GOT3 (cell line): ENCODE results near the gene KCNT2.

Experiments used
- DNase-seq: peaks from one replicate; lab custom pipeline; 2025; ENCODE audit warnings: mixed read lengths; lab: John Stamatoyannopoulos, UW

The KCNT2 gene

DNA sequence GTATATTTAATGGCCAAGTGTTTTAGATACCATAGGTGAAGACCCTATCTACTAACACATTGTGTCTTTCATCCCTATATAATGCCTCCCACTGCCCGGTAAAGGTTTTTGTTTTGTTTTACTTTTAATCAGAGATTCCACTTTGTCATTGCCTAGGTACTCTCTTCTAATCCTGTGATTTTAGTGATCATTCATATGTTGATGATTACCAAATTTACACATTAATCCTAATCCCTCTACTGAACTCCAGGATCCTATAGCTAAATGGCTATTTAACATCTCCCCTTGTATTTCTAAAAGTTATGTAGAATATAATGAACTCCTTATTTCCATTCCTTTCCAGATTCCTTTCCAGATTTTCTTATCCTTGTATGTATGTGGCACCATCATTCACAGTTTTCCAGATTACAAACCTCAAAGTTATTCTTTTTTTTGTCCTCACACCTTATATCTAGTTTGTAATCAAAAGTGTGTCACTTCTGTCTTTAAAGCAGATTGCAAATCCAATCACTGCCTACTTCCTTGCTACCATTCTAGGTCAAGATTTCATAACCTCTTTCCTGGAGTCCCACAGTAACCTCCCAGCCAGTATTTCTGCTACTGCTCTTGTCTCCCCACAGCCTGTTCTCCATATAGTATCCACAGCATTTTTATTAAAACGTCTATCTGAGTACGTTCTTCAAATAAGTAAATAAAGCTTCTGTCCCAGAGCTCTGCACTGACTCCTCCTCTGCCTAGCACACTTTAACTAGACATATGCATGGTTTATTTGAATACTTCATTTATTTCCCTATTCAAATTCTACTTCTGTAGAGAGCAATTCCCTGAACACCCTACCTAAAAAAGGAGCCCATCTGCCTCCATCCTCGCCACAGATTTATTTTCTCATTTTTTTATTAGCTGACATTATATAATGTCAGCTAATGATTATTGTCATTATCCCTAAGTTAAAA, 157.8 kb downstream of the KCNT2 start:
- no peak for DNase-seq

DNA sequence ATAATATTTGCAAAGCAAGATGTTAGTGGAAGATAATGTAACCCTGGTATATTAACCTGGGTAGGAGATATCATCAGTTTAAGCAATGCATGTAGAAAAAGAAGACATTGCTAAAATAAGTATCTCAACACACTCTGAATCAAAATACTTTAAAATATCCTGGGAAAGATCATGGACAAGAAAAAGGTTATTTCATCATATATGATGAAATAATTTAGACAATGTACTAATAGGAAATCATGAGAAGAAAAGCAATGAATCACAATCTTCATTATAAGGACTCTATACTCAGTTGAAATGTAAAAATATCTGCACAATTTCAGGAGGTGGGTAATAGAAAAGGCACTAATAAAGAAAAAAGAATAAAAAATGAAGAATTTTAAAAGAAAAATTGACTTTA, 158.8 kb downstream of the KCNT2 start:
- no peak for DNase-seq

DNA sequence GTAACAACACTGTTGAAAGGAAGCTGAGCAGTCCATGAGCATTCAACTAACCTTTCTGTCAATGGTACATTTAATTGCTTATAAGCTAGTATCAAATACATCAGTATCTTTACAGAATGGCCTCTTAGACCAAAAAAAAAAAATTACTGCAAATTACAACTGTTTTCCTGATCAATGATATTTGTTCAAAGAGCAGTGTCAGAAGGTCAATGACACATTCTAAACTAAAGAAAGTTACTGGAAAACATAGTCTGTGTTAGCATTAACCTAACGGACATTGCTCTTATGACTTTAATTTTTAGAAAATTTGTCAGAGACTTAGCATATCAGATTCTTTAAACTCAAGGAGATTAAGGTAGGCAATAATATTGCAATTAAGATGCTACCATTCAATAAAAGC, 162.5 kb downstream of the KCNT2 start:
- DNase-seq, result no peak

DNA sequence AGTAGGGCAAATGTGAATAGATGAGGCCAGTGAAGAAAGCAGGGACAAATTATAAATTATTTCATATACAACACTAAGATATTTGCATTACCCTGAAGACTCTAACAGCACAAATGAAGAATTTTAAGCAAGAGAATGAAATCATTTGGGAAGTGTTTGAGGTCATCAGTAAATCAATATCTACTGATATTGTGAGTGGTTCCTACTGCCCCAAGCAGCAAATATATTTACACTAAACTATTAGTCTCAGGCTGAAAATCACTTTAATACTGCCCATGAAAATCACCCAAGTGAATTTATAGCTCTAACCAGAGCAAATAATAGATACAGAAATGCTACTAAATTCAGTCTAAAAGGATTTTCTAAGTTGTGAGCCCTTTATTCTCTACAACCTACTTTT, 163.6 kb downstream of the KCNT2 start:
- no peak for DNase-seq

DNA sequence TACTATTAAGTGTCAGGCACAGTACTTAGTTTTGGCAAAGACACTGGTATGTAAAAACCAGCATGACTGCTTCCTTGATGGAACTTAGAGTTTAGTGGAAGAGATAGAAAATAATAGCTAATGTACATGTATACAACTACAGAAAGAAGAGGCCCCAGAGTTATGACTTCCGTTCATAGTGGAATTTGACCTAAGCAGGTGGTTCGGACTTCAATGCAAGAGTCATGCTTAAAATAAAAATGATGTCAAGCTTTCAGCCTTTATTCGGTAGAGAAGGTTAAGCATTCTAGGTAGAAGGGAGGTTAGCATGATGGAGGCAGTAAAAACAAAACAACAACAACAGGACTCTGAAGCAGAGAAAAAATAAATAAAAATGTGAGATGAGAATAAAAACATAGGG, 165.9 kb downstream of the KCNT2 start:
- DNase-seq, result no peak

DNA sequence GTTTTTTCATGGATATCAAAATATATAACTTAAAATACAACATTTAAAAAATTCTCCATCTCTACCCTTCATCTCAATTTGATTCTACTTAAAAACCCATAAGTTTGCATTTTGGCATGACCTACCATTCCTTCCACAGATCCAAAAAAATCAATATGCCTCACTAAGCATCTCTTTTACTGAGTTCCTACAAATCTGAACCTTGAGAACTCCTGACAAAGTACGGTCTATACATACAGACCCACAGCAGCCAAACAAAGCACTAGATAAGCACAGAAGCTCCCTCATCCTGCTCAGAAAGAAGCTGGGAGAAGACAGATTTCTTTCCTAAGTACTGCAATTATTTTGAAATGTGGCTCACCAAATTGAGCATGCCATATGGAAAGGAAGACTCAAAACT, 167.5 kb downstream of the KCNT2 start:
- DNase-seq, result no peak

DNA sequence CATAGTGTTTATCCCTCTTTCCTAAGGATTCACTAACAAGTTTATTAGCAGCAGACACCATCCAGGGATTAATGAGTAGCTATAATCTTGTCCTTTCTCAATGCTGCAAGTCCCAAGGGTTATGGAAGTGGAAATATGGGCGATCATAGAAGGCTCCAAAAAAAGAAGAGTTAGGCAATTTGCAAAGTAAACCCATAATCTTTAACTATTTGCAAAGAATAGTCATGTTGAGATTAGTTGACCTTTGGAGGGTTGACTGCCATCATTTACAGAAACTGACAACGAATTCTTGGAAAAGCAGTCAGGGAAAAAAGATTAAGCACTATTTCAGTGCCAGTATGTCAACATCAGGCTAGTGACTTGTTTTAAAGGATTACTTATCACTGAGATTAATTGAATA, 169.9 kb downstream of the KCNT2 start:
- DNase-seq, result no peak

DNA sequence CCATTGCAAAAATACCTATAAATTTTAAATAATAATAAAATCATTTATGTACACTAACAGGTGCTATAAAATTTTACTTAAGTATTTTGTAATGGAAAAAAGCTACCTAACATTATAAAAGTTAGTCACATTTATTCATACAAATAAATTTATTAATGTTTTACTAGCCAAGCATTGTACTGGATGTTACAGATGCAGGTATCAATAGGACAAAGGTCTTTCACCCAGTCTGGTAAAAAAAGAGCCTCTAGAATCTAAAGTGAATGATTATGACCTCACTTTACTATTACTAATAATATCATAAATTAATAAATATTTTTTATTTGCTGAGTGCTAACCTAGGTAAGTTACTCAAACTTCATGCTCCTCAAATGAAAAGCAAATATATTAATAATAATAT, 170.6 kb downstream of the KCNT2 start:
- no peak for DNase-seq

DNA sequence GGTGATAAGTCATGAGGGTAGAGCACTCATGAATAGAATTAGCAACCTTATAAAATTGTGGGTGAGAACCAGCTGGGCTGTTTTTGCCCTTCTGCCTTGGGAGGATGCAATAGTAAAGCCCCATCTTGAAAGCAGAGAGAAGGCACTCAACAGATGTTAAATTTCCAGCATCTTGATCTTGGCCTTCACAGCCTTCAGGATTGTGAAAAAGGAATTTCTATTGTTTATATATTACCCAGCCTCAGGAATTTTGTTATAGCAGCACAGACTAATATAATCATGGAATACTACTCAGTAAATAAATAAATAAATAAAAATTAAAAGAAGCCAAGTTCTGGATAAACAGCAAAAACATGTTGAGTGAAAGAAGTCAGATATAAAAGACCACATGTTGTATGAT, 175.2 kb downstream of the KCNT2 start:
- DNase-seq, result no peak

DNA sequence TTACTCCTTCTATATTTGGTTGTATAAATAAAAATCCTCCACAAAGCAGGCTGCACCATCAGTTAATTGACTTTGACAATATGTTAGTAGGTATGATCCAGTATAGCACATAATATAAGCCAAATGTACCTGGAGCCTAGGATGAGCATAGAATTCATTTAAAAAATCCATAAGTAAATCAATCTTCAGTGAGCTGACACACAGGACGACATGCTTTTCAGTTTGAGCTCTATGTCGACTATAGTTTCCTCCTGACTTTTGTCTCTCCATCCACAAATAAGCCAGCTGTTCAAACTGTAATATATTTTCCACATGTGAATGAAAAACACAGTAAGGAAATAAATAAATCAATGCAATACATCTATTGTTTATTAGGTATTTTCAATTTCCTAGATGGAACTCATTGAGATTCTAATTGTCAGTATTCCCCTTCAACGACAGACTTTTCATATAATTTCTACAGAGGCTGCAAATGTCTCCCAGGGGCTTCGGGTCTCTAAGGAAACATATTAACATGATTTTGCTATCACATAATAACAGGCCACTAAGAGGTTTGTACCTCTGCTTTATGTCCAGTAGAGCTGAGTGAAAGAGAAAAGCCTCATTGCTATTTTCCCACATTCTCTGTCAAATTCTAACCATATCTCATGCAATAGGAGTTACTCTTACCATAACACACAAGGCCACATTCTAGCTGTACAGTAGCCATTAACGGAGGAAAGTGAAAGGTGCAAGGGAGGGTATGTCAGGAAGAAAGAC, 180.1 kb downstream of the KCNT2 start:
- DNase-seq, result no peak

DNA sequence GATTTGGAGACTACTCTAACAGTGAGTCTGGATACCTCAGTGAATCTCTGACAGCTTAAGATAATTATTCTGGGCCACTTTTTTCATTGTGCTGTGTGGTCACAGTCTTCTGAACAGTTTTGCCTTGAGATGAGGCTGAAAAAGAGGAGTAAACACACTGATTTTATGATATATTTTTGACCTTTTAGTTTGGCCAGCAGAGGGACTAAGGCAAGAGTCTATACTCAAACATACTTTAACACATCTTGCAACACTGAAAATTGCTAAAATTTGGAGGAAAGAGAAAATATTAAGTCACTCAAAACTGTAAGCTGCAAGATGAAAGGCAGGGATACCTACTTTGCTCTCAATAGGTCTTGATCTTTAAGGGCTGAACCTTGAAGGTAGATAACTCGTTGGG, 182.7 kb downstream of the KCNT2 start:
- no peak for DNase-seq

DNA sequence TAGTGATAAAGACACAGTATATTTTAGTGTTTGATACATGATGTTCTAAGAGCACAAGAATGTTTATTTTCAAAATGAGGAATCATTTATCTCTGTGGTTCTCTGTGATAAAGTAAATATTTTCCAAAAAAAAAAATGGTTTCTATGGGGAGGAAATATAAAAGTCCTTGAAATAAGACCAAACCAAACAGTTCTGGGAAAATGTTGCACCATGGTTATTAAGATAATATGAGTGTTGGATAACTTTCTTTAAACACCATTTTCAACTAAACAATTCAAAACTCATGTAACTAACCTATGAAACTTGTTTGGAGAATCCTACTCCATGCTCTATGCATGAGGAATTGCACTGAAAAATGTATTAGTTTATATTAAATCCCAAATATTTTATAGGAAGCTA, 184.6 kb downstream of the KCNT2 start:
- no peak for DNase-seq

DNA sequence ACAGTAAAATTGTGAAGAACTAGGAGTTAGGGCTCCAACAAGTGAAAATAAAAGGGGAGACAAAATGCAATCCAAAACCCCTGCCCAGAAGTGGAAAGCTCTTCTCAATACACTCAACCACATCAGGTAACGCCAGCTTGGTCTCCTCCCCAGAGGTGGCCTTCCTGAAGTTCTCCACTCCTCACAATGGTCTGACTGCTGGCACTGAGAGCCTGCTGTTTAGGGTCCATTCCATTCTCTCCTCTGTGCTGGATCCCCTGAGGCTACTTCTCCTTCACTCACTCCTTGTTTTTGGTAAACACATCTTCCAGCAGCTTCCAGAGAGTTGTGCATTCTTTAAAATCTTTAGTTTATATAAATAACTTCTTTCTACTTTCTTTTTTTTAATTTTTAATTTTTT, 189.5 kb downstream of the KCNT2 start:
- DNase-seq, result no peak

DNA sequence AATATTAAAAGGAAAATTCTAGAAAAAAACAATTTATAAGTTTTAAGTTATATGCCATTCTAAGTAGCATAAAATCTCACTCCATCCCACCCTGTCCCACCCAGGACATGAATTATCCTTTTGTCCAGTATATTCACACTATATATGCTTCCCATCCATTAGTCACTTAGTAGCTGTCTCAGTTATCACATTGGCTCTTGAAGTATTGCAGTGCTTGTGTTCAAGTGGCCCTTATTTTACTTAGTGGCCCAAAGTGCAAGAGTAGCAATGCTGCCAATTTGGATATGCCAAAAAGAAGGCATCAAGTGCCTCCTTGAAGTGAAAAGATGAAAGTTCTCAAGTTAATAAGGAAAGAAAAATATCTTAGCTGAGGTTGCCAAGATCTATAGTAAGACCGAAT, 192.3 kb downstream of the KCNT2 start:
- no peak for DNase-seq

DNA sequence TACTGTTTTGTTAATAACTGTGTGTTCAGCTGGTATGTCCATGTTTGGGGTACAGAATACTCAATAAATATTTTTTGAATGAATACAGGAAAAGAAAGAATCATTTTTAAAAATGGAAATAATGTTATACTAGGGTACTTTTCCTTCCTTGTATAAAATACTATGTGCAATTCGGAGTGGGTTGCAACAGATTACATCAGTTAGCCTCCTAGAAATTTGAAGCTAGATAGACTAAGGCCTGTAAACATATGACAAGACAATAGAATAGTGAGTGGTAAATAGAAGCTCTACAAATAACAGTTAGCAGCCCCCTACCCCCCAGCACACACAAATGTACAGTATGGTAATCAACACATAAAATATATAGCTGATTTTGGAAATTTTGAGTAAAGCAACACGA, 195.9 kb downstream of the KCNT2 start:
- DNase-seq, result no peak

DNA sequence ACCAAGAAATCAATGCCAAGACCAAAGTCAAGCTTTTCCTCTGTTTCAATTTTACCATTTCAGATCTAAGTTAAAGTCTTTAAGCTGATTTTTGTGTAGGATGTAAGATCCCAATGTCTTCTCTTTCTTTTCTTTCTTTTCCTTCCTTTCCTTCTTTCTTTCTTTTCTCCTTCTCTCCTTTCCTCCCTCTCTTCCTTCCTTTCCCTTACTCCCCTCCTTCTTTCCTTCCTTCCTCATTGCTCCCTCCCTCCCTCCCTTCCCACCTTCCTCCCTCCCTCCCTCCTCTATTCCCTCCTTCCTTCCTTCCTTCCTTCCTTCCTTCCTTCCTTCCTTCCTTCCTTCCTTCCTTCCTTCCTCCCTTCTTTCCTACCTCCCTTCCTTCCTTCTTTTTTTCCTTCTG, 197.5 kb downstream of the KCNT2 start:
- no peak for DNase-seq

DNA sequence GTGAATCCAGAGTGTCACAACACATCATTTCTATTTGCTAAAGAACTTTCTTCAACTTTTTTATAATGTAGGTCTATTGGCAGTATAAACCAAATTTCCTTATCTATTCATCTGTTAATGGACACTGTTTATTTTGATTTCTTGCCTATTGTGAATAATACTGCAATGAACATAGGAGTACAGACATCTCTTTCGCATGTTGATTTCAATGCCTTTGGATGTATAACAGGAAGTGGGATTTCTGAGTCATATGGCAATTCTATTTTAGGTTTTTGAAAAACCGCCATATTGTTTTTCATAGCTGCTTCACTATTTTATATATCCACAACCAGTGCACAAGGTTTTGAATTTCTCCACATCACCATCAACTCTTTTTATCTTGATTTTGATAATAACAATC, 198.7 kb downstream of the KCNT2 start:
- DNase-seq, result no peak

DNA sequence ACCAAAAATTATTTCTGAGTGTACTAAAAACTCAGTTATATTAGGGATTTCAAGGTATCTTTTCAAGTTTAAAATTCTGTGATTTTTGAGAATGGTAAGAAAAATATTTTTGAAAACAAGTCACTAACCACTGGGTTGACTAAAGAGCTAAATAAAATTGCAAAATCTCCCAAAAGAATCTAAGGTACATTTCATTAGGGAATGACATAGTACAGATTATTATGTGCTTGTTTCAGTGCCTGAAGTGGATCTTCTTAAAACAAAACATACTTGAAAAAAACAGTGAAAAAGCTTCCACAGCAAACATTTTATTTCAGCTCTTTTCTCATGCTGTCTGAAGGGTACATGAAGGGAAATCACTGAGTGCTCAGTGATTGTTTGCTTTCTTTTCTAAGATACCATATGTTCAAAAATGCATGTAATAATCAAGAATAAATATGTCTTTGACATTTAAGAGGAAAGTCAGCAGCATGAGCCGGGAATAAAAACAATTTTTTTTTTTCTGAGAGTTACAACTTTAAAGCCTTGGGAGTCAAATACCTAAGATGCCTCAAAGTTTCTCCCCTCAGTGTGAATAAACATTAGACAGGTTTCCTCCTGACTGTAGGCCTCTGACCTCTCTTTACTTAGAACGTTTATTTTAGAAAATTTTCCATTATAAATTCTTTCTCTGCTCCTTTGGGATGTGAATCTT, 200.7 kb downstream of the KCNT2 start:
- no peak for DNase-seq

DNA sequence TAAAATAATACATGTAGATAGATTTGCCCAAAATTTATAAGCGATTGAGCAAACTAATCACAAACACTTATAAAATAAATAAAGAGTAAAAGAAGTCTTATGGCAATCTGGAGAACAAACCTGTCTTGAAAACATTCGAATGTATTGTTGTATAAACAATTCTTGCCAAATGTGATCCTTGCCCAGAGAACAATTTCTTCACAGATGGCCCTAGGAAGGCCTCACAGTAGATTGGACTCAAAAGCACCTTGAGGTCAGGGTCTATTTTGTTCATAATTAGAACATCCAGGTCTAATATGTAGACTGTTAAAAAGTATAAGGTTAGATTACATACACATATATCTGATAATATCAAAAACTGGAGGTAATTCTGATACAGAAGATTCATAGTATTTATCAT, 202.4 kb downstream of the KCNT2 start:
- DNase-seq, result no peak

DNA sequence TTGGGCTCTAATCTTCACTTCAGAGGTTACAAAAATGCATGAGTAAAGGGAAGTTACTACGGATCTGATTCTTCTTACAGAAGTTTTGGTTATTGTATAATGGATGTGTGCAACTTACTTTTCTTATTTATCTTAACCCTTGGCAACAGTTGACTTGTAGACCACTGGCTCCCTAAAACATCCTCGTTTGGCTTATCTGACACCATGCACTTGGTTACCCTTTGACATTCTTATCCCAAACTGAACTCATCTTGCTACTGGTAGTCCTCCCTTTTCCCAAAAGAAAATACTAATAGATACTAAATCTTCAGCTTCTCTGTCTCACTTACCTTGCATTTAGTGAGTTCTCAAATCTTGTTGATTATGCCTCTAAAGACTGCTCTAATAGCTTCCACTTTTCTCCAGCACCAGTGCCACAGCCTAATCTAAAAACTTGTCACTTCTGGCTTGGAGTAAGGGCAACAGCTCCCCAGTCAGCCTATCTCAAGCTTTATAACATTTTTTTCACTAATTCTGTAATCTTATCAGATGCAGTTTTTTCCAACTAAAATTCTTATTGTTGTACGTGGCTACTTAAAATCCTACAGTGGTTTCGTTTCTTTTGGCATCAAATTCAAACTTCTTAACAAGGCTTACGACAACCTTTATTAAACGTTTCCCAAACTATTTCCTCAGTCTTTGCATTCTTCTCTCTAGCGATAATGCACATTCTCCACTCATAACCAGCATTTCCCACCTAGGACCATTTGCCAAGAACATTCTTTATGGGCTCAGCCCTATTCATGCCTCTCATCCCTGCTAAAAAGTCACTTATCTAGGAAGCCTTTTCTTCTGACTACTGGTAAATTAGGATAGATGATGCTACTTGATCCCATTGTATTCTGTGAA, 204.2 kb downstream of the KCNT2 start:
- DNase-seq, result no peak

DNA sequence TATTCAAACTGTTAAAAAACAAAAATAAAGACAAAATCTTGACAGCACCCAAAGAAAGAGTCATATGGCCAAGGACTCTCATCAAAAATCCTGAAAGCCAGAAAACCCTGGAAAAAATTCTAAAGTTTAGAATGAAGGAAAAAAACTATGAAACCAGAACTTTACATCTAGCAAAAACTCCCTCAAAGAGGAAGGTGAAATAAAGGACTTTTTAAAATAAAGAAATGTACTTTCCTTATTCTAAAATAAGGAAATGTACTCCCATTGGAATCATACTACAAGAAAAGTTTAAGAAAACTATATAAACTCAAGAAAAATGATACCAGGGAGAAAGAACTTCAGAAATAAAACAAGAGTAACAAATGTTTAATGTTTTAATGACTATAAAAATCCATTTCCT, 206.3 kb downstream of the KCNT2 start:
- DNase-seq, result no peak

DNA sequence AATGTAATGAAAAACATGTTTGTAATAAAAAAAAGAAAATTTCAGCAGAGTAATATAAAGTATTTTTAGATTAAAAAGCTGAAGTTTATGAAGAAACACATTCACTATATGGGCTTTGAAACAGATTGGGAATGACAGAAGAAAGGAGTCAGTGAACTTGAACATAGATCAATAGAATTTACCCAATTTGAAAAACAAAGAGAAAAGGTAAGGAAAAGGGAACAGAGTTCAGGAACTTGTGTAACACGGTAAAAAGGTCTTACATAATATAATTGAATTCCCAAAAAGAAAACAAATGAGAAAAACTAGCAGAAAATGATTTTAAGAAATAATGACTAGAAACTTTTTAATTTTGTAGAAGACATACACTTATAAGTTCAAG, 206.8 kb downstream of the KCNT2 start:
- DNase-seq, result no peak
